GM21717 (cell line): ENCODE data around the gene ZNF521.

Experiments
- ATAC-seq: cut with Tn5 transposase; IDR thresholded peaks from one replicate; pipeline ENCODE4 v1.9.1; 2021; ENCODE audit warnings: mild to moderate bottlenecking, moderate library complexity; ENCODE audit not compliant: unreplicated experiment

ZNF521 gene

DNA sequence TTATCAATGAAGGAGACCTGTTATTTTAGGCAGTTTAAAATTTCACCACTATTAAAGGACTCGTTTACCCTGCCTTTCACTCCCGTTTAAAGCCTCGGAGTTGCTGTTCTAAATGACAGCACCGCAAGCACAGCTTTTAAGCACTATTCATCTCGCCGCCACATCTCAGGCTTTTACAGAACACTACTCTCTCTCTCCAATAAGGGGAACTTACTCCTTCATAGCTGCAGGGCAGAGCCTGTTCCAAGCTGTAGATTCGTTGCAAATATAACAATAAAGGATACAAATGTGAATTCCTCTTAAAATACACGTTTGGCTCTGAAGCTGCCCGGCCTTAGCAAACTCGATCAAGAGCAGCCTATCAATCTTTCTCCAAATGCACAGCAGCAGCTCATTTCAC is 271.8 kb downstream of the ZNF521 start:
- ATAC-seq, result no peak

DNA sequence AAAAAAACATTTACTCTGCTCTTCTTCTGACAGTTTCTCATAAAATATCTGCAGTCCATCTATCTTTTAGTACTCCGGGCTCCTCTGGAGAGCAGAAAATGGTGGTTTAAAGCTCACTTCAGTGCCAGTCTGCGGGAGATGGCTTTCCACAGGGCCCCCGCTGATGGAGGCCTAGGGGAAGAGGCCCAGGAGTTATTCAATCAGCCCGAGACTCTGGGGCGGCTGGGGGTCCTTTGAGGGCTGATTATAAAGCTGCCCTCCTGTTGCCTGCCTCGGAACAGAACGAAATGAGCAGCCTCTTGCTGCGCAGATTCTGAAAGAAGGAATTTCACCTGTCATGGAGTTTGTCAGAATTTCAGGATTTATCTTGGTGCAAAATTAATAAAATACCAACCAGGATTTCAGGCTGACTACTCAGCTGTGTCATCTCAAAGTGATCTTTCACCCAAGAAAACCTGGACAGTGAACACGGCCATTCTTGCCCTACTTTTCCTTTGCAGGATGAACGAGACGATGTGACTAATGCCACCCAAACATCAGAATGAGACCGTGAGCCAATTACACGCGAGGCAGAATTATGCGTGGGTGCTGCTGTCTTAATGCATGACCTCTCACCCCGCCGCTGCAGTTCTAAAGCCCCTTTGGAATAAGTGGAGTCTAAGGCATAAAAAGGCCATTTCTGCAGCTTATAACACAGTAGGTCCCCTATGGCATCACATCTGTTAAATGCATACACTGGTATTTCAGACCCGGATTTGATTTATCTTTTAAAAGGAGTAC is 273.8 kb downstream of the ZNF521 start:
- ATAC-seq, result no peak

DNA sequence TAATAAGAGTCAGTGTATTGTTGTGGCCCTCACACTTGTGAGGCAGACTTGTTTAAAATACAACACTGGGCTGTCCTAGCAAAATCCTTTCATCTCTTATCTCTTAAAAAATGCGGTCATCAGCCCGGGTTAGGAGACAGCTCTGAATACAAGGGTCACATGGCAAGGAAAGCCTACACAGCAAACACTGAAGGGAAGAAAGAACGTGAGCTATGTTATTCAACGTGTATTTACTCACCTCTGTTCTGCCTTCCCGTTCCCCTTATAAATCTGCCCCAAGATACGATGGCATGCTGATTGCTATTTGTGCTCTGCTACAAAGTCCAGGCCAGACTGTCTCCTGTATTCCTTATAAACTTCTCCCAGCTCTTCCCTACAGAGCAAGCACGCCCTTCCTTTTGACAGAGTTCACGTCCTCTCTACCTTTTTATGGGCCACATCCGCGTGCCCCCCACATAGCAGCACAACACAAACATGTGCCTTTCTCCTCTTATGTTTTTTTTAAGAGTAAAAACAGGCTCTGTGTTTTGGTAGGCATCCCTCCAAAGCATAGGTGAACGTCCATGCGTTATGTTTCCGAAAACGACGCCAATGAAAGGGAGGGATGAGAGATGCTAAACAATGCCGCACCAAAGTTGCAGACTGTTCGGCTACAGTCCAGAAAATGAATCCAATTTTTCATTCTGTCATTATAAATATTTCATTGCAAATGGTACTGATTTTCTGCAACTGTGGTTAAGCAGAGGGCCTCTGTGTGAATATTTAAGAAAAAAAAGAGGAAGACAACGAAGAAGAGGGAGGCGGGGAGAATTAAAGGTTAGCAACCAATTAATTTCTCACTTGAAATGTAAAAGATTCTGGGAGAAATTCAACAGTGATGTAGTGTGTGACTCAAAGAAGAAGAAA is 274.7 kb downstream of the ZNF521 start:
- ATAC-seq, result no peak

DNA sequence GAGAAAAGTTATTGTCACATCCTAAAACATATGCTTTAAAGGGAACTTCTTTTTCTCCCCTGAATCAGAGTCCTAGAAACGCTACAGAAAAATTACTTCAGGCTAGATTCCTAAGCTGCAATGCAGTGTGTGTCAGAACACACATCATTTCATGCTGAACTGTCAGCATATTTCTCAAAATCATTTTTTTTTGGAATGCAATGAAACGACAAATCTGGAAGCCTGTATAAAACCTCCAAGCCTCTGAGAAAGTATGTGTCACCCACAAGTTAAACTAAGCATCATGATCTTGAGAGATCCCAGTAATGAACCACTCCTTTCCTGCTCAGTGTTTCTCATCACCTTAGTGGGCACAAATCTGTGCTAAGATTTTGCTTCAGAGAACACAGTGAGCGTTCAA is 276.2 kb downstream of the ZNF521 start:
- ATAC-seq, result no peak

DNA sequence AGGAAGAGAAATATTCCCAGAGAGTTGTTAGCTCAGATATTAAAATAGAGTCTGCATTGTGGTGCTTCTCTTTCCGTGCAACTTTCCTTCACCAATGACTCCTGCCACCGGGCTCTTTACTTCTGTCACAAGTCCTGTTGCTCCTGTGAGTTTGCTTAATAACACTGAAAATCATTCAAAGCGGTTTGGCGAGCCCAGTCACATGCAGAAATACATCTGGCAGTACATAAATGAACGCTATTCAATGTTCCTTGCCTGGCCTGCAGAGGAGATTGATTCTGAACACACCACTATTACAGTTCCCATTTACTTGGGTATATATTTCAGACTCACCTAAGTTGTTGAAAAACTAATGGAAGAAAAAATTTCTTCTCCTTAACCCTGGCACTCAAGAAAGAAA is 276.6 kb downstream of the ZNF521 start:
- no peak for ATAC-seq

DNA sequence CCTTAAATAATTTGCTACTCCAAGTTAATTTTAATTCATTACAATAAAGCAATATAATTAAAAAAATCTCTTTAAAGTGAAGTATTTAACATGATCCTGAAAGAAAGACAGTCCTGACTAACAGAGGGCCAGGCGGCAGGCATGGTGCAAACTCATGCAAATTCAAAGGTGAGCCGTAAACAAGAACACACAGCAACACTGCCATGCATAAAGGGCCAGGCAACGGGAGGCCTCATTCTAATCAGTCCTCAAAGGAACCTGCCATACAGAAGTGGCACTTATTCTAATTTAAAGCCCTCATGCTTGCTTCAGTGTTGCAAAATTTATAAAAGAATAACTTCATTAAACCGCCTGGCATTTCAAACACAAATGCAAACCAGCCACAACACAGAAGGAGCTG is 277.0 kb downstream of the ZNF521 start:
- no peak for ATAC-seq

DNA sequence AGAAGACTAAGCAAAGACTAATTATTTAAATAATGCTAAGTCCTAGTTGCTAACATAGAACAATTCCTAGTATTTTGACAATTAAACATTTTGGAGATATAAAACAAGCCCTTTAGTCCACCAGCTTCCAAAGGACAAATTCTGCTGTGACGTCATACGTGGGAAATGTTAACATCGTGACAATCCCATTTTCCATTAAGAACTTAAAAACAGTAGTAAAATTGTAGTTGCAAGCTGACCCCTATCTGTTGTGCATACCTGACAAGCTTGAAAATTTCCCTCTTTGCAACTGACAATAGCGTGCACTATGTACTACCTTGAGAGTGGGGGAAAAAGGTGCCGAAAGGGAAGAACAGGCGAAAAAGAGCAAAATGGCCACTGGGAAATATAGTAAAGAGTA is 279.8 kb downstream of the ZNF521 start:
- no peak for ATAC-seq

DNA sequence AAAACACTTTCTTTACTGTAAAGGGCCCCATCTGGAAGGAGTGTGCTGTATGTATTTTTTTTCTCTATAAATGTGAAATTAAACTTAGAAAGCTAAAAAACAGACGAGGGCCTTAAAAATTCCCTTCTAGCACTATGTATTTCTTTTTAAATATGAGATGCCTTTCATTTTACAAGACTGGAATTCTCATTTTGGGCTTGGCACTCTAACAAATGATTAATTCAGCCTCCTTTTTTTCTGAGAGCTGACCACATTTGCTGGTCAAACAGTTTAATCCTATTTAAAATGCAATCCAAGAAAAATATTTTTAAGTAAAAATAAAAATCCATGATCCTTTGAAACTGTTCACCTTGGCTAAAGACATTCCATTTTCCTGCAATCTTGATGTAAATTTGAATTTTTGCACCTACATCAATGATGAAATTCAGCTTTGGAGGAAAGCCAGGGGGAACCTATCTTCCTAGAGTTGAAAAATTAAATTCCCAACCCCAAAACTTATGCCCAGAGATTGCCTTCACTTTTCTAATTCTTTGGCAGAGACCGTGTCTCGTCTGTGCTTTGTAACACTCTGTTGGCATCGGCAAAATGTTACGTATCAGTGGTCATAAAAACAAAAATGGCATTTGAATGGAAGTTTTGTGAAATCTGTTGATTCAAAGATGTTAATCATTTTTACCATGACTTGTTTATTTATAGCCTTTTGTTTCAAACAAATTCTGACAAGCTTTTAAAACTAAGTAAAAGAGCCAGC is 284.5 kb downstream of the ZNF521 start:
- ATAC-seq, result no peak

DNA sequence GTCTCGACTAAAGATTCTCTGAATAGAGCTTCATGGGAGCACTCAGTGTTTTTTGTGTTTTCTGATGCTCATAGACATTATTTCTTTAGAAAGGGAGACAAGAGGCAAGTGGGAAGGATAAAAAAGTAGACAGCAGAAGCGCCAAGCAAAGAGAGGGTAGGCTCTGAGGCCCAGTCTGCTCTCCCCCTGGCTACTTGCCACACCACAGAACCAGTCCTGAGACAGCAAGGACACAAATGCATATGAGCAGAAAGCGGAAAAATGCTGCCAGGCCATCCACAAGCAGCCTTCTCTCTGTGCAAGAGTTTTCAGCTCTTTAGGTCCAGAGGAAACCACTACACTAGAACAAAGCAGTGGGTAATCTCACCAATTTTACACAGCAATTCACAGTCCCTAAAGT is 285.4 kb downstream of the ZNF521 start:
- no peak for ATAC-seq

DNA sequence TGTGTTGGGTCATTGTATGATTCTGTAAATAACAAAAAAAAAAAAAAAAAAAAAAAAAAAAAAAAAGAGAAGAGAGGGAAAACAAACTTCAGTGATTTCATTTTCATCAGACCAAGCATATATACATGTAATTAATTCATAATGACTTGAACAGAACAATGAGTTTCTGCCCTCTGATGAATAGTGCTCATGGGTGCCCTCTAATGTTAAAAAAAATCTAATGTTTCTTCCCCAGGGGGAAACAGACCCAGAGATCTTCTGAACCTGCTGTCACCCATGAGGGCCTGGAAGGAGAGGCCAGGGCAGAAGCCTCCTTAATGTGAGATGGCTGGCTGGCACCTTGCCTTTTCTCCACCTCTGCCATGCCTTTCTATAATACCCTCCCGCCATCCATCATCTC is 289.2 kb downstream of the ZNF521 start:
- ATAC-seq, result no peak

DNA sequence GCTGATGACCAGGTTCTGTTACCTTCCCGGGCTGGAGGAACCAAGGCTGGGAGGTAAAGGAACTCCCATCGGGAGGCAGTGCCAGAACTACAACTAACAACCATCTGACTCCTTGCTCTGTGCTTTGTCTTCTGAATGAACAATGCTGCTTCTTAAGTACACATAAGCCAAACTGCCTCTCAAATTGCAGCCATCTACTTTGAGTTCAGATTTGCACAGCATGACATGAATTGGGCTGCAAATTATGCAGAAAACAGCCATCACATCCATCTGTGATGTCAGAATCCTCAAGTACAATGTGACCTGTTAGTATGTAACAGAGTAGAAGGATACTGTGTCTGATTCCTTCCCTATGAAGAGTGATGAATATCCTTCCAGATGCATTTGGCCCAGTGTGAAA is 290.6 kb downstream of the ZNF521 start:
- no peak for ATAC-seq

DNA sequence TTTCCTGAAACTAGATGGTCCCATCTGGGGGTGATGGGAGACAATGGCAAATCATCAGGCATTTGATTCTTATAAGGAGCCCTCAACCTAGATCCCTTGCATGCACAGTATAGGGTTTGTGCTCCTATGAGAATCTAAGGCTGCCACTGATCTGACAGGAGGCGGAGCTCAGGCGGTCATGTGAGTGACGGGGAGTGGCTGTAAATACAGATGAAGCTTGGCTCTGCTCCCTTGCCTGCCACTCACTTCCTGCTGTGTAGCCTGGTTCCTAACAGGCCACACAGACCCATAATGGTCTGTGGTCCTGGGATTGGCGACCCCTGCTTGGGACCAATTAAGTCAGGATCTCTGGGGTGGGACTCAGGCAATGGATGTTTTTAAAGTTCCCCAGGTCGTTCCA is 293.4 kb downstream of the ZNF521 start:
- ATAC-seq, result no peak

DNA sequence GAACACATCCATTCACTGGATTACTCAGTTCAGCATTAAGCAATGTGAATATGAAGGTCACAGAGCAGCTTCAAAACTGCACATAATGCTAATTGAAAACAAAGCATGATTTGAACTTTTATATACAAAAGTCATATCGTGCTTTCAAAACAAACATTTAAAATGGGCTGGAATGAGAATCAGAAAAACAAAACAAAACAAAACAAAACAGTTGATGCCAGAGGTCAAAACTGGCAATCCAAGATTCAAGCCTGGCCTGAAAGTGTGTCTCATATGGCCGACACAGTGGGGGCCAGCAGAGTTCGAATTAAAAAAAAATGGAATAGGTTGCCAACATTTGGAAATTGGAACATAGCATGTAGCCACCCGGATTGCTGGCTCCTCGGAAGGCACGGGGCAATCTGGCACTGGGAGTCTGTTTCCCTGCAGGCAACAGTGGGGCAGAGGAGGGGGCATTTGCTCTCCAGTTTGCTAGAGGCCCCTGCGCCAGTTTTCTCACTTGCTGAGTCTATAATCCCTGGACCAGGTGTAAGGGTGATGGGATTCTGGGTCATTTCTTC is 294.4 kb downstream of the ZNF521 start:
- no peak for ATAC-seq

DNA sequence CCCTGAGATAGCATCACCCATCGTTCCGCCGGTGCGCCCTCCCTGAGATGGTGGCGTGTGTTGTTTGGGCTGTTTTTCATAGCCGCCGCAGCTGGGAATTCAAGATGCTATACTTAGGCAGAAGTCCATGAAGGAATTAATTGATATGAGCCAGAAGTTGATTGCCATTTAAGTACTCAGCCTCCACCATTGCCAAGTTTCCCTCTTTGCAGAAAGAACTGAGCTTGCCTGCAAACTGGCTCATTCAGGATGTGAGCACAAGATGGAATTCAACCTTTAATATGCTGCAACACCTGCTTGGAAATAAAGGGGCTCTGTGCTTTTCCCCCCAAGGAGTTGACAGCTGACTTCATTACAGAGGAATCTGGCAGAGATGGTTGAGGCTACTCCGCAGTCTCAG is 295.5 kb downstream of the ZNF521 start:
- no peak for ATAC-seq

DNA sequence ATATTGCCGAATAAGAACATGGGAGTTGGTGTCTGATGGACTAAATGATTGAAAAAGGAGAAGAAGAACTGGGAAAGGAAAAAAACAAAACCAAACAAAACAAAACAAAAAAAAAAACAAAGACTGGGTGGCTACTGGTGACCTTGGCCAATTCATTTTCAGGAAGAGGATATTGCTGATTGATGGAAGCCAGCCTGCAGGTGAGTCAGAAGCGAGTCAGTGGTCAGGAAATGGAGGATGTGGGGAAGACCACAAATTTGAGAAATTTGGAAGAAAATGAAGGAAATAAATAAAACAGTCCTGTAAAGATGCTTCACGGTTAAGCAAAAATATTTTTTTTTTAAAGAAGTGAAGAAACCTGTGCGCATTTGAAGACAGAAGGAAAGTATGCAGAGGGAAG is 296.9 kb downstream of the ZNF521 start:
- ATAC-seq, result no peak

DNA sequence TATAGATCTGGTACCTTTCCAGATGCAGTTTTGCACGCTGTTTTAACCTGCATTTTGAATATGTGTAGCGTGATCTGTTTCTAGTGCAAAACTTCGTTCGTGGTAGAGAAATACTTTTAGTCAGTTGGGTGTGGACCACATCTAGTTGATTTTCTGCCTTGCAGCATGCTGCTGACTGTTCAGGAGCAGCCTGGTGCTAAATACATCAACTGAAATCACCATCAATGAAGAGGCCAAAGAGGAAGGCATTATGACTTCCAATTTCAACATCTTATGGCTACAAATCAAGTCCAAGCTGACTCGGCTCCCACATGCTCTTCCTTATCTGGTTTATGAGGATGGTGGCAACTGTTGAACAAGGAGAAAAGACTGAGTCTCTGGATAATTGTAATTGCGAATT is 298.5 kb downstream of the ZNF521 start:
- no peak for ATAC-seq

DNA sequence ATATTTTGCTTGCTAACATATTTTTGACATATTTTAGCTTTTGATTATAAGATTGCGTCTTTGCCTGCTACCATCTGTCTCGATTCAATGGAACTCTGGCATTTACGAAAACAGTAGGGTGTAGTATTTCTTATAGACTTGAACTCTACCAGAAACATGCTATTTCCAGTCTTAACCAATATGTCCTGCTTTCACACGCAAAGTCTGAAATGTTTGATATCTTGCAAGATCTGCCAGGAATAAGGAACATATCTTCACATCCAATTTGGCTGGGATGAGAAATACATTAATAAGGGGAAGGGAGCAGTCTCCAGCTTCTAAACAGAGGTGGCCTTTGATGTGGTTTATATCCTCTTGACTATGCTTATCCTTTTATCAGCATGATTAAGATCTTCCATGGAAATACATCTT is 299.4 kb downstream of the ZNF521 start:
- ATAC-seq, result no peak

DNA sequence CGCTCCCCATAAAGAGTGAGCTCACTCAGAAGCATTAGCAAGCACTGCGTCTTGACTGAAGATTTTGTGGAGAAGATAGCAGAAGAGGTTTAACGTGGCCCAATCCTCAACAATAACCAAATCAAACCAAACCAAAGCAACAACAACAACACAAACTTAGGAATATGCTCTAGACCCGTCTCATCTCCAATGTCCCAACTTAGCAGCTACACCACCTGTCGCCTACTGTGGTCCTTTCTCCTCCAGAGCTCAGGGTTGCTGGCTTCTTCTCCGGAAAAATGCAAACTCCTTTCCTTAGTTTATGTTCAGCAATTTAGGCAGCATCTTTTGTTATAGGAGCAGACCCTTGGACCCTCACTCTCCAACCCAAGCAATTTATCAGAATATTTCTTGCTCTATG is 301.4 kb downstream of the ZNF521 start:
- no peak for ATAC-seq

DNA sequence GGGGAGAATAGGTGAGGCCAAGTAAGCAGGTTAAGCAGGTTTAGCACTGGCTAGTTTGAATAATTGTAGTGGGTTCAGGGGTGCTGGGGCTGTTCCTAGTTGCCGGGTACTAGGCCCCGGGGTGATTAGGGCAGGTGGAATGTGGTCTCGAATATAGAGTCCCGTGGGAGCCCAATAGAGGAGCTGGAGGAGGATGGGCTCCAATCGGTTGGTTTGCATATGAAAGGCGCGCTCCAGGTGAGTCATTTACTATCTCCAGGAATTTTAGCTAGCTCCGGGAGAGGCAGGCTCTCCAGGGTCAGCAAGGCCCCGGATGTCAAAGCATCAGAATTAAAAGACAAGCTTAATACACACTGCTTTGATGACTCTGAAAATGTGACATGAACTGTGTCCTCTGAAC is 304.0 kb downstream of the ZNF521 start:
- no peak for ATAC-seq

DNA sequence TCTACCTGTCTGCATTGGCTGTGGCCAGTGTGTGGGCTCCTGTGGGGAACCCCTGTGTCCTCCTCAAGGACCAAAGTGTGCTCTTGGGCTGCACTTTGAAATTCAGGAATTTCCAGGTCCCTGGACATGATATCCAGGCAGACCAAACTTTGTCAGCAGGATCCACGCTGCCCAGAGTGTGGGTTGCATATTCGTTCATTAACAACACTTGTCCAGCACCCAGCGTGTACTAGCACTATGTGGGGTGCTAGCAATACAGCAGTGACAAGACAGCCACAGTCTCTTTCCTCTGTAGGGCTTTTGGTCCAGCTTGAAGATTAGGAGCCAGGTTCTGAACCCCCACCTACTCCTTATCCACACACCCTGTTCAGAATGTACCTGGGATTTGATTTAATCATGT is 304.5 kb downstream of the ZNF521 start:
- no peak for ATAC-seq

DNA sequence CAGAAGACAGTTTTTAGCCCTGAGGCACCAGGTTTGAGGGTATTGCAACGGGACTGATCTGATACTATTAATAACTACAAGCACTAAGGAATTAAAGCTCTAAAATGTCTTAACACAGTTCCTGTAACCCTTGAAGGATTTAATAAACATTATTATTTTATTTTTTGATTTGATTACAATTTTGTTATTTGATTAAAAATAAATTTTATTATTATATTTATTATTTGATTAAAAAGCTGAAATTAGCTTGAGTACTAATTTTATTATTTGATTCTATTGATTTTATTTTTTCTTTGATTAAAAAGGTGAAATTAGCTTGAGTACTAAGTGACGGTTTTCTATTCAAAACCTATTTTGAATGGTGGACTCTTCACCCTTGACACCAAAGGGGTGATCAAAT is 307.3 kb downstream of the ZNF521 start:
- ATAC-seq, result no peak
